C4-2B (cell line): ENCODE measurements around the gene LBP.
"Not testable (repeated sequence)": the region's sequence is repeated elsewhere in the genome, so short reads cannot be mapped to it uniquely, and the experiment has no call there.

Source experiments
- CTCF ChIP-seq: fragments of 450-650 bp; conservative IDR thresholded peaks from 2 replicates; pipeline ENCODE4 v1.5.1; 2017; ENCODE audit warnings: mild to moderate bottlenecking
- ZFX ChIP-seq: fragments of 450-650 bp; IDR thresholded peaks from 2 replicates; pipeline ENCODE4 v1.6.1; 2017

- not testable (repeated sequence) for TF ChIP-seq CTCF, ZFX
Observed at GRCh38 chr20:38377838-38378237, 31.6 kb downstream of the LBP start.
